GM21576 (cell line): ENCODE measurements around the gene GRIA1.
A peak's percentile ranks its signal among the peaks of the same experiment; 100 is the strongest.

ENCODE experiments used
- ATAC-seq: cut with Tn5 transposase; IDR thresholded peaks from one replicate; pipeline ENCODE4 v1.9.1; 2021; ENCODE audit warnings: mild to moderate bottlenecking, moderate library complexity; ENCODE audit not compliant: unreplicated experiment

GRIA1 gene

DNA sequence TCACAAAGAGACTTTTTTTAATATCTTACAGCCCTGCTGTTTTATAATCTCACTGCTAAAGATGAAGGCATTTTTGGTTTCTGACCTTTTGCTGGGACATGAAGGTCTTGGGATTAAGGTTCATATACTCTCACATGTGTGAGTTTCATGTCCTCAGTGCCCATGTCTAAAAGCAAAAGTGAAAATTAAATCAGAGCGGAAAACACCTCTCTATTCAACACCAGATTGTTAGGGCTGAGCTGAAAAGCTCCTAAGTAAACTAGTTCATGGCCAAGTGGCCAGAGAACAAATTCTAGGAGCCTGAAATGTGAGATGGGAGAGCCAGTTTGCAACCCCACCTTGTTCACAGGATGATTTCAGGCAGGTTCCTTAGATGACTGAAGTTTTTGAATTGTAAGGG is 110.9 kb downstream of the GRIA1 start:
- ATAC-seq = peak; percentile 78

- no peak for ATAC-seq
These were observed 114.9 kb downstream of the GRIA1 start for GRCh38 chr5:153605386-153605785.

- no peak for ATAC-seq
These were observed 119.5 kb downstream of the GRIA1 start for GRCh38 chr5:153610009-153610408.

DNA sequence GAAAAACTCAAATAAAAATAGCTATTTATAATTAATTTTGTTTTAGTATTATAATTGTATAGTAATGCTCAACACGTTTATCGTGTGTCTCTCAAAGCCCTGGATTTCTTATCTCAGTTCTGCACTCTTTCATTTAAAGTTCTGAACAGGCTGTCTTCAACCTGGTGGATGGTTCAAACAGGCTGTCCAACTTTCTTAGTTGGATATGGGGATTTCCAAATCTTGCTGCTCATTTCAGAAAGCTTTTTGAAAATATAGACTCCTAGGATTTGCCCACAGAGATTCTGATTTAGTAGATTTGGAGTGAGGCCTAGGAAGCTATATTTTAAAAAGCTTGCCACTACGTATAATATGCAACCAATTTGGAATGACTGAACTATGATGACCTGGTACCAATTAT is 120.3 kb downstream of the GRIA1 start:
- no peak for ATAC-seq

GRCh38 chr5:153613144-153613543 is 122.7 kb downstream of the GRIA1 start:
- ATAC-seq = no peak

- no peak for ATAC-seq
These were observed 123.2 kb downstream of the GRIA1 start for GRCh38 chr5:153613672-153614071.

GRCh38 chr5:153617190-153617589 is 126.7 kb downstream of the GRIA1 start:
- no peak for ATAC-seq

DNA sequence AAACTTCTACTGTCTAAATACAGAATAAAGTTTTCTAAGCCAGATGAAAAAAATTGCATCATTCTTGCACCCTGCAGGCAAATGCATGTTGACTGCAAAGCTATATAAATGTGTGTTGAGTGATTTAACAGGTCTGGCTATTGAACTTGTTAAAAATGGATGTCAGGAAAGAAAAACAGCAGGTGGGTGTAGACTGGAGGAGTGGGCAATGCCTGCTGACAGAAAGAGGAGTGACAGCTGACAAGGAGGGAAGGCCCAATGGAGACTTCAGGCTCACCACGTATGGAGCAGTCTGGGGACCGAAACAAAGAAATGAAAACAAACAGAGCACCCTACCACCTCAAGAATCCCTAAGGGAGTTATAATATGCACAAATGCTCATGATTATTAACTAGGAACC is 127.8 kb downstream of the GRIA1 start:
- ATAC-seq = no peak

DNA sequence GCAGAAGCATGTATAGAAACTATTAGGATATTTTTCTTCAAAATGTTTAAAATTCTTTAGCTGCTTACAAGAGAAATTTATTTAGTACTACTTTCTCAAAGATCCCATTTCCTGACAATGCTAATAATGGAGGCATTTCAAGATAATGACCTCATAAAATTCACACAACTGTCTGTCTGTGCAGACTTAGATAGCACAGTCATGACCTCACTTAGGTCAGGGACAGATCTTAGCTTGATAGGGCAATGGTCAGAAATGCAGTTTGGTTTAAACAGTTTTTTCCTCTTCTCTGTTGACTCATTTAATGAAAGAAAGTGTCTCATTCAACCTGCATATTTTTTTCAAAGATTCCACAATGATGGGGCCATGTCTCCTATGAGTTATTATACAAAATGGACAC is 128.4 kb downstream of the GRIA1 start:
- no peak for ATAC-seq

DNA sequence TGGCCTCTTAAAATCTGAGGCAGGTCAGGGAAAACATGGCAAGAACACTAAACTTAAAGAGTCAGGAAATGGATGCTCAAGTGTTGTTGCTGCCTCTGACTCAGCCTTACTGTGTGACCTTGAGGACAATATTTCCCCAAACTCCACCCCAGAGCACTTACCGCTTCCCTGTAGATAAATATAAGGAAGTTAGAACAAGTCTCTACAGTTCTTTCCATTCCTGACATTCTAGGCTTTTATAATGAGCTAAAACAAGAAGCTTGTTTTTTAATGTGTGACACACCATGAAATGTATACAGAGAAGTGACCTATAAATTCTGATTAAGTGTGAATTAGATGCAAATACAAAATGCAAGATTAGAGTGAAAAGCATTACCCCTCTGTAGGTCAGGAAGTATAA is 129.3 kb downstream of the GRIA1 start:
- no peak for ATAC-seq

DNA sequence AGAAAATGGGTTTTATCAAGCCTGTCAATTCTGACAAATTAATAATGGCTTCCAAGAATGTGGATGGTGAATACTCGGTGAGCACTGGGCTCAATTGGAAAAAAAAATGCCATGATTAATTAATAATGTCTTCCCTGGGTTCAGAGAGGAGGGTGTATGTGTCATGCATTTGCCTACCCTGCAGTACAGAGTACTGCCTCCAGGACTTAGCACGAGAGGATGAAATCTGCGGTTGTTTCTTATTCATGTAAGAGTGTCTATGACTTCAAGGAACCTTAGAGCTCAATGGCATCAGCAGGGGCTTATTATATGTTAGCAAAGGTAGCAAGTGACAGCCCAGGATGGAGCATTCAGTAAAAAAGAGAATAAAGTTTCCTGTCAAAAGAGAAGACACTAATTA is 132.7 kb downstream of the GRIA1 start:
- ATAC-seq = no peak

GRCh38 chr5:153623751-153624450 is 133.4 kb downstream of the GRIA1 start:
- ATAC-seq = no peak

- ATAC-seq = no peak
These were observed 133.9 kb downstream of the GRIA1 start for GRCh38 chr5:153624451-153624765.

DNA sequence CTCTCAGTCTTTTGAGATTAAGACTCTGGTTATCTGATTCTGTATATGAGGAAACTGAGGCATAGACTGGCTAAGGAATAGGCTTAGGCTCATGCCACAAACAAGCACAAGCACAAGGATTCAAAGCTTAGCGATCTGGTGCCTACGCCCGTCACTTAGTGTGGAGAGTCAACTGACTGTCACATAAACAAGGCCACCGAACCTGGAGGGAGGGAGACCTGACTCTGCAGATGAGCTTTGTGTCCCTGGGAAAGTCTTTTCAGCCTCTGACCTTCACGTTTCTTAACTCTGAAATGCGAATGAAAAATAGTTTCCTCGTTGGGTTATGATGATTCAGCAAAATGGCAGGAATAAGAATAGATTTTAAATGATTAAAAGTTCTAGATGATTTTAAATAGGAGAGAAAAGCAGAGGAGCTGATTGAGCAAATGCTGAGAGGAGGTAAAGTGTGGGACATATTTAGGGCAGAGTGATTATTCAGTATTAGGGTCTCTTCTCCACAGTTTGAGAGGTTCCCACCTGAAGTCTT is 135.4 kb downstream of the GRIA1 start:
- no peak for ATAC-seq

DNA sequence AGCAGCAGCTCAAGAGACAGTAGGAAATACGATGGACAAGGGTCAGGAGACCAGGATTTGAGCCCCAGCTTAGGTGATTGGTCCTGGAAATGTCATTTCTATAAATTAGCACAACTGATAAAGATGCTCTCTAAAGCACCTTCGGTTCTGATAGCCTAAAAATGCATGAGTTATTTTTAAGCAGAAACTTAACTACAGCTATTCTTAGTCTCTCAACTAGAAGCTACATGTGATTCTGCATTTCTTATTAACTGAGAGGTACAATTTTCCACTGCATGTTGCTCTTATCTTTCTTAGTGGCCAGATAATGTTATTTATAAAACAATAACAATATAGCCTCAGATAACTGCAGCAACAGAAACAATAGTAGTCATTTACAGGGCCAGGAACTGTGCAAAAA is 136.4 kb downstream of the GRIA1 start:
- no peak for ATAC-seq

GRCh38 chr5:153629027-153629895 is 138.8 kb downstream of the GRIA1 start:
- ATAC-seq = no peak

GRCh38 chr5:153630546-153630945 is 140.1 kb downstream of the GRIA1 start:
- ATAC-seq = no peak

DNA sequence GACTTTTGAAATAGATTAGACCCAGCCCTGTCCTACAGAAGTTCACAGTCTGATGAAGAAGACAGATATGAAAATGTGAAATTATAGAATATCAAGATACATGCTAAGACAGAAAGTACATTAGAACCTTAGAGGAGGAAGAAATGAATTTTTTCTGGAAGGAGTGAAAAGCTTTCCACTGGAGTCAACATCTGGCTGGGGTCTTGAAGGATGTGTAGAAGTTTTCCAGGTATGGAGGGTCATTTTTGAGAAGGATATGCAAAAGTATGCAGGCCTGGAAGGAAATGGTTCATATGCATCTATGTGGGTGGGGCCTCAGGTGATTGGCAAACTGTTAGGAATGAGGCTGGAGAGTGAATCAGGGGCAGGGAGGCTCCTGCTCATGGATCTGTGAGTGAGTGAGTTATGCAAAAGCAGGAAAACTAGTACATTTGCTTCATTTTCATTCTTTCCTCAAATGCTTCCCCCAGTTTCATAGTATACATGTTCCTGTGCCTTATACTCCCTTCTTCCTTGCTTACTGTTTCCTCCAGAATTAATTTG is 142.3 kb downstream of the GRIA1 start:
- no peak for ATAC-seq

GRCh38 chr5:153636670-153637451 is 146.4 kb downstream of the GRIA1 start:
- no peak for ATAC-seq

DNA sequence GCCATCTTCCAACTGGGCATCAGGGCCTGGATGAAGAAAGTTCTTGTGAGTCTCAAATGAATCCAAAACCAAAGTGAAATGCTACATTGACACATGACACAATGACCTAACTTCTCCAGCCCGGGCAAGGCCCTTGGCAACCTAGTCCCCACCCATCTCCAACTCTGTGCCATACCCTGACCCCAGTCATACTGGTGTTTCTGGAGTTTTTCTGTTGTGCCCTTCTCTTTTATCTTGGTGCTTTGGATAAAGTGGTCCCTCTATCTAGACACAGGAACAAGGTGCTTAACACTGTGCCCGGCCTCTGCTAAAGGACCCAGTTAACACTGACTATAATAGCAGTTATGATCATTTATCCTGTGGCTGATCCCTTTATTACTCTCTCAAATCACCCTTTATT is 149.8 kb downstream of the GRIA1 start:
- no peak for ATAC-seq

GRCh38 chr5:153641183-153641688 is 150.8 kb downstream of the GRIA1 start:
- no peak for ATAC-seq
